Astrocyte of the spinal cord (primary cell): Measurements from ENCODE around the gene CCDC177.

Experiments used
- DNase-seq: peaks from one replicate; pipeline ENCODE4 v3.0.0; 2011; ENCODE audit warnings: low read depth, low spot score
- H3K4me3 ChIP-seq: 2 replicates; pipeline ENCODE4 v1.5.1; 2011; ENCODE audit warnings: low read depth, mild to moderate bottlenecking, low read length, moderate library complexity
- CTCF ChIP-seq: IDR thresholded peaks from 2 replicates; pipeline ENCODE4 v1.5.1; 2012; ENCODE audit warnings: low read depth, mild to moderate bottlenecking, low read length, inconsistent platforms
- in situ Hi-C: cut with HindIII; loops from 2 replicates; pipeline ENCODE4 v1.10.0; 2017; ENCODE audit warnings: low sequenced_read_pairs

The CCDC177 gene

DNA sequence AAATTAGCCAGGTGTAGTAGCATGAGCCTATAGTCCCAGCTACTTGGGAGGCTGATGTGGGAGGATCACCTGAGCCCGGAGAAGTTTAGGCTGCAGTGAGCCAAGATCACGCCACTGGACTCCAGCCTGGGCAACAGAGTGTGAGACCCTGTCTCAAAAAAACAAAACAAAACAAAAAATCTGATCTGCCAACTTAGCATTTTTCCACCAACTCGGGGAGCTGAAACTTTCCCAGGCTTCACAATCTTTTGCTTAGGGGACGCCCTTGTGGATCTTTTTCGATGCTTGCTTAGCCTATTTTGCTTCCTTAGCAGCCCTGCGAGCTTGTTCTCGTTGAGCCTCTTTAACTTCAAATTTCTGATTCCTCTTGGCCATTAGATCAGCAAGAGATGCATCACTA, 13.8 kb downstream of the CCDC177 start:
- no peak for TF ChIP-seq CTCF
- in situ Hi-C loops = no loop called here
- no peak overlapping the region for H3K4me3 ChIP-seq
- DNase-seq = no peak

- in situ Hi-C loops = no loop called here
- no peak for TF ChIP-seq CTCF
- DNase-seq = no peak
- no peak overlapping the region for H3K4me3 ChIP-seq
Measured at GRCh38 chr14:69559581-69560011, 15.1 kb downstream of the CCDC177 start.

GRCh38 chr14:69558774-69559173, 15.9 kb downstream of the CCDC177 start:
- H3K4me3 ChIP-seq = no peak overlapping the region
- in situ Hi-C loops = no loop called here
- no peak for TF ChIP-seq CTCF
- no peak for DNase-seq

GRCh38 chr14:69554500-69554899, 20.2 kb downstream of the CCDC177 start:
- no peak overlapping the region for H3K4me3 ChIP-seq
- in situ Hi-C loops = no loop called here
- DNase-seq = no peak
- no peak for TF ChIP-seq CTCF

- no peak for DNase-seq
- in situ Hi-C loops = no loop called here
- no peak overlapping the region for H3K4me3 ChIP-seq
- no peak for TF ChIP-seq CTCF
Measured at GRCh38 chr14:69553252-69553651, 21.4 kb downstream of the CCDC177 start.

DNA sequence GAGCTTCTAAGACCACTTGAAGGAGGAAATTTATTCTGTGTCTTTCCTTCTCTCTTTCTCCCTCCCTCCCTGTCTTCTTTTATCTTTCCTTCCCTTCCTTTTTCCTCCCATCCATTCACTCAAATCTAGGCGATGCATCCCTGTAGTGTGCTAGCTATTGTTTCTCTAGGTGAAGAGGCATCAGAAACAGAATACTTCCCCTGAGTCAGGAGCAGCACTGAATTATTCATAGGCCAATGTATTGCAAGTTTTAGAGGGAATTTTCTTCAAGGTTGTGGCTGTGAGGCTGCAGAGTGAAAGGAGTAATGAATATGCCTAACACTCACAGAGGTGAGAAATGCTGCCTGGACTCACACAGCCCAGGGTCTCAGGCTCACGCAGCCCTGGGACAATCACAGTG, 23.2 kb downstream of the CCDC177 start:
- TF ChIP-seq CTCF = no peak
- in situ Hi-C loops = no loop called here
- no peak for DNase-seq
- no peak overlapping the region for H3K4me3 ChIP-seq

DNA sequence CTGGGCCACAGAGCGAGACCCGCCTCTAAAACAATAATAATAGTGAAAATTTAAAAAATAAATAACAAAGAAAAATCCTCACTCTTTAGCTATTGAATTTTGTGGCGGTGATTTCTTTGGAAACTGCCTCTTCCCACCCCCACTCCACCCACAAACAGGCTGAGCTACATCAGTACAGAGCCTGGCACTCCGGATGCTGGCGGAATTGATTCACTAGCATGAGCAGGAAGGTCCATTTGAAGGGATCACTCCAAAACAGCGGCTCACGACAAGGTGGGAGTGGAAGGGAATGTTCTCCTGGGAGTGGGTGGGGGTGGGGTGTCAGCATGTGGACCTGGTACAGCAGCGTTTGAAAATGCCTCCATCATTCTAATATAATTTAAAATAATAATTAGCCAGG, 26.1 kb downstream of the CCDC177 start:
- no peak for DNase-seq
- TF ChIP-seq CTCF = no peak
- H3K4me3 ChIP-seq = no peak overlapping the region
- in situ Hi-C loops = no loop called here
